SK-N-MC (cell line): ENCODE measurements around the gene TNFRSF8.

Source experiments
- DNase-seq: peaks from one replicate; pipeline ENCODE4 v3.0.0-alpha.2; 2011; ENCODE audit warnings: low read depth, low spot score
- H3K27ac ChIP-seq: fragments of 200-600 bp; sonication (generic); 2 replicates; pipeline ENCODE4 v1.5.1; 2016; ENCODE audit warnings: mixed run types
- H3K36me3 ChIP-seq: fragments of 200-600 bp; sonication (generic); 2 replicates; pipeline ENCODE4 v1.6.1; 2017; ENCODE audit warnings: antibody characterized with exemption, low read length, mixed read lengths; ENCODE audit not compliant: insufficient read depth
- H3K4me3 ChIP-seq: fragments of 200-600 bp; sonication (generic); 2 replicates; pipeline ENCODE4 v1.5.1; 2016
- H3K9ac ChIP-seq: fragments of 200-600 bp; sonication (generic); 2 replicates; pipeline ENCODE4 v1.8.0; 2017; ENCODE audit warnings: mixed run types, mixed read lengths; ENCODE audit not compliant: insufficient read length
- H3K9me3 ChIP-seq: fragments of 200-600 bp; sonication (generic); 2 replicates; pipeline ENCODE4 v1.6.1; 2017; ENCODE audit warnings: low read depth, mild to moderate bottlenecking, antibody characterized with exemption, low read length, moderate library complexity, mixed read lengths
- EZH2 ChIP-seq: fragments of 200-600 bp; sonication (generic); IDR thresholded peaks from one replicate; pipeline ENCODE4 v1.6.1; 2017; ENCODE audit warnings: antibody characterized with exemption
- FOXP2 ChIP-seq: optimal IDR thresholded peaks from 2 replicates; pipeline ENCODE3; 2011; ENCODE audit warnings: mild to moderate bottlenecking, moderate library complexity; ENCODE audit not compliant: insufficient read depth; ENCODE audit errors: extremely low read length, control extremely low read depth
- POLR2AphosphoS5 ChIP-seq: IDR thresholded peaks from 2 replicates; pipeline ENCODE4 v1.6.1; 2012; ENCODE audit warnings: mild to moderate bottlenecking, low read depth, low read length, borderline replicate concordance

The TNFRSF8 gene

DNA sequence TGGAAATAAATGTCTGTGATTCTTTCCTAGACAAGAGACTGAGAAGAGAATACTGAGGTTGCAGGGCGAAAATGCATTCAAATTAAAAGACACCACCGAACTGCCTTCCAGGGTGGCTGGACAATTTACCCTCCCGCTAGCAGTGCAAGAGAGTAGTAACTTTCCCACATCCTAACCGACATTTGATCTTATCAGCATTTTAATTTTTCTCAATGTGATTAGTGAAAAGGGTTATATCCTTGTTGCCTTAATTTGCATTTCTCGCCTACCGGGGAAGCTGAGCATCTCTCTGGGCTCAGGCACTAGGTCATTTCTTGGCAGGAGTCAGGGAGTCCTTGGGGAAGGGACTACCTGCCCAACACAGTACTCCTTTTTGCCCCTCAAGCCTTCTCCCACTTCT, 2.8 kb downstream of the TNFRSF8 start:
- no peaks in the 10 kb centered on the region for H3K9me3 ChIP-seq
- DNase-seq, result no peak
- H3K4me3 ChIP-seq, result no peak overlapping the region
- H3K27ac ChIP-seq, result no peak overlapping the region
- no peaks in the 10 kb centered on the region for H3K36me3 ChIP-seq
- TF ChIP-seq FOXP2 (no peak), POLR2AphosphoS5 (no peak), EZH2 (peak; percentile 82)
- no peak overlapping the region for H3K9ac ChIP-seq

DNA sequence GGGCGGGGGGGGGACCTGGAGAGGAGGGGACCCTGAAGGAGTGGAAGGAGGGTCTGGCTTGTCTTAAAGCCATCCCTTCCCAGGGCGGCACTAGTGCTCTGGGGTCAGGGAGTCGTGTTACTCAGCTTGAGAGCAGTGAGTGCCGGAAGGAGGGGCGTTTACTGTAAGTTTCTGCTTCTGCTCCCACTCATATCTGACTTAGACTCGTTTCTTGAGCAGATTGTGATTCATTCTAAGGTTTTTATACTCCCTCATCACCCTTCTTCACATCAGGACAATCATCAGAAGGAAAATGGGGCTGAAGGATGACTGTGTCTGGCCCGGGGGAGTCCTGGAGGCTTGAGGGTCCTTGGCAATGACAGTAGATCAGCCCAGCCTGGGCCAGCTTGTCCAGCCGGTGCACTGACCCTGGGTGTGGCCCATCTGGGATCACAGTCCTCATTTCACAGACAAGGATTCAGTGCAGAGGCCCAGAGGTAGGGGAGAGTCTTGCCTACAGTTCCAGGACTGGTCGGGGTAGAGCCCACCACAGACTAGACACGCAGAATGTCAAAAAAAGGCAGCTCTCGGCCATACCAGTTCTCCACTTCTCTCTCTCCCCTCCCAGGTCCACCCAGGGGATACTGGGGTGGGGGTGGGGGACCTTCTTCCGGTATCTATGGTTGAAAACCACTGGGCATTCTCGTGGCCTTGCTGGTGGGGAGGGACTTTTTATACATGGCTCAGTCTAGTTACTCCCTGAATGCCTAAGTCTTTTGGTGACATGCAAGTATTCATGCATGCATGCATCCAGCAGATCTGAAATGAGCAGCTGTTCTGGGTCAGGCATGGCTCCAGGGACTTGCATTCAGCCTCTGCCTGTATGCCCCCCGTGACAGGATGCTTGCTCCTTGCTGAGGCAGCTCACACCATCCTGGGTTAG, 5.1 kb downstream of the TNFRSF8 start:
- Histone ChIP-seq H3K27ac (no peak overlapping the region), H3K4me3 (no peak overlapping the region)
- DNase-seq, result no peak

DNA sequence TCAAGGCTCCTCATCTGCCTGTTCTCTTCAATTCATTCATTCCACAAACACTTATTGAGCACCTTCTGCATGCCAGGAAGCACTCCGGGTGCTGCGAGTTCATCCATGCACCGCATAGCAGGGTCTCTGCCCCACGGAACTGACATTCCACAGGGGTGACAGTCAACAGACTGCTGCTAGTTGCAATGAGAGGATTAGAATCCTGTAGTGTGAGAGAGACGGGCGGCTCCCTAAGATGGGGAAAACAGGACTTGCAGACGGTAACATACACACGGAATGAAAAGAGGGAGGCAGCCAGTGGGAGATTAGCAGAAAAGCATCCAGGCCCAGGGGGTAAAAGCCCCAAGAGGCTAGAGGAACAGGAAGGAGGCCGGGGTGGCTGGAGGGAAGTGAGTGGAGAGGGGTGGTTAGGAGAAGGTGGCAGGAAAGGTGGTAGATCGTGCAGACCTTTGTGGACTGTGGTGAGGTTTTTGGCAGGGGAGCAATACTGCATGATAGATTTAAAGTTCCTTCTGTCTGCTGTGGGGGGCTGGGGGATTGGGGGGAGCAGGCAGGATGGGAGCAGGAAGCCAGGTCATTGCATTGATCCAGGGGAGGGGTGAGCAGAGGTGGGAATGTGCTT, 6.6 kb downstream of the TNFRSF8 start:
- Histone ChIP-seq H3K36me3 (no peaks in the 10 kb centered on the region), H3K4me3 (no peak overlapping the region), H3K9ac (no peak overlapping the region), H3K27ac (no peak overlapping the region), H3K9me3 (no peaks in the 10 kb centered on the region)
- TF ChIP-seq POLR2AphosphoS5 (no peak), EZH2 (no peak), FOXP2 (no peak)
- DNase-seq, result no peak

More for the DNA sequence above, 5.1 kb downstream of the TNFRSF8 start:
- H3K36me3 ChIP-seq, result no peaks in the 10 kb centered on the region
- no peaks in the 10 kb centered on the region for H3K9me3 ChIP-seq
- no peak overlapping the region for H3K9ac ChIP-seq
- TF ChIP-seq EZH2, result no peak

DNA sequence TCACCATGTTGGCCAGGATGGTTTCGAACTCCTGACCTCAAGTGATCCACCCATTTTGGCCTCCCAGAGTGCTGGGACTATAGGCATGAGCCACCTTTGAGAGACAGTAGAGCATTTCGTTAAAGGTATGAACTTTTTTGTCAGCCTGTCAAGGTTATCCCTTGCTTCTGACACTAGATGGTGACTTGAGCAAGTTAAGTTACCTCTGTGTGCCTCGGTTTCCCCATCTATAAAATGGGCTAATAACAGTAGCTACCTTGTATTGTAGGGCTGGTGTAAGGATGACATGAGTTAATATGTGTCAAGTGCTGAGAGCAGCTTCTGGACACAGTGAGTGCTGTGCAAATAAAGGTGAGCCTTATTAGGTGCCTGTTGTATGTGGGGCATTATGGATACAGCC, 8.8 kb downstream of the TNFRSF8 start:
- no peak for TF ChIP-seq POLR2AphosphoS5
- no peak for TF ChIP-seq FOXP2
- TF ChIP-seq EZH2, result no peak
- H3K9me3 ChIP-seq, result no peaks in the 10 kb centered on the region
- H3K36me3 ChIP-seq, result no peaks in the 10 kb centered on the region
- H3K27ac ChIP-seq, result no peak overlapping the region
- no peak overlapping the region for H3K4me3 ChIP-seq
- no peak for DNase-seq
- H3K9ac ChIP-seq, result no peak overlapping the region

DNA sequence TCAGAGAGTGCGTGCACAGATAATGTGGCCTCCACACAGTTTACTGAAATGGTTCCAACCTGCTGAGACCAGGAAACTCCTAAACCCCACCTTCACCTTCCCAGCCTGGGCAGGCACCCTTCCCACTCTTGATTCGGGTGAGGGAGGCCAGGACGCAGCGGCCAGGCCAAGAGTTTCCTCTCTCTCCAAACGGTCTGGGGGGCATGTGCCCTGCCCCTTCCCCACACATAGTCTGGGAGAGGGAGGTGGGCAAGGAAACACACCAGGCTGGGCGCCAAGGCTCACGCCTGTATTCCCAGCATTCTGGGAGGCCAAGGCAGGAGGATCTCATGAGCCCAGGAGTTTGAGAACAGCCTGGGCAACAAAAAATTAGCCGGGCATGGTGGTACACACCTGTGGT, 9.6 kb downstream of the TNFRSF8 start:
- Histone ChIP-seq H3K36me3 (no peaks in the 10 kb centered on the region), H3K27ac (no peak overlapping the region), H3K9ac (no peak overlapping the region), H3K4me3 (no peak overlapping the region), H3K9me3 (no peaks in the 10 kb centered on the region)
- DNase-seq, result no peak
- TF ChIP-seq FOXP2 (no peak), EZH2 (no peak), POLR2AphosphoS5 (no peak)

DNA sequence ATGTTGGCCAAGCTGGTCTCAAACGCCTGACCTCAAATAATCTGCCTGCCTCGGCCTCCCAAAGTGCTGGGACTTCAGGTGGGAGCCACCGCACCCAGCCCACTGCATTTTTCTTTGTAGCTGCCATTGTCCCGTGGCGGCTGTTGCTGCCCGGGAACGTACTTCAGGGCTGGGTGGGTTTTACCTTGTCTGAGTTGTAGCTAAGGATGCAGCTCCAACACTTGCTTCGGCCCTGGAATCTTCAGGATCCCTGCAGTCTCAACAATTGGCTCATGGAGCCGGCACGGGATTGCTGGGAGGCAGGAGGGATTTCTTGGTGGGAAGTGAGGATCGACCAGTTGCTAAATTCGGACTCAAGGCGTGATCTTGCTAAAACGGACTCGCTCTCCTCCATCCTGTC, 10.7 kb downstream of the TNFRSF8 start:
- Histone ChIP-seq H3K4me3 (no peak overlapping the region), H3K9ac (no peak overlapping the region), H3K36me3 (no peaks in the 10 kb centered on the region), H3K9me3 (no peaks in the 10 kb centered on the region), H3K27ac (no peak overlapping the region)
- TF ChIP-seq EZH2 (no peak), FOXP2 (no peak), POLR2AphosphoS5 (no peak)
- DNase-seq, result no peak

DNA sequence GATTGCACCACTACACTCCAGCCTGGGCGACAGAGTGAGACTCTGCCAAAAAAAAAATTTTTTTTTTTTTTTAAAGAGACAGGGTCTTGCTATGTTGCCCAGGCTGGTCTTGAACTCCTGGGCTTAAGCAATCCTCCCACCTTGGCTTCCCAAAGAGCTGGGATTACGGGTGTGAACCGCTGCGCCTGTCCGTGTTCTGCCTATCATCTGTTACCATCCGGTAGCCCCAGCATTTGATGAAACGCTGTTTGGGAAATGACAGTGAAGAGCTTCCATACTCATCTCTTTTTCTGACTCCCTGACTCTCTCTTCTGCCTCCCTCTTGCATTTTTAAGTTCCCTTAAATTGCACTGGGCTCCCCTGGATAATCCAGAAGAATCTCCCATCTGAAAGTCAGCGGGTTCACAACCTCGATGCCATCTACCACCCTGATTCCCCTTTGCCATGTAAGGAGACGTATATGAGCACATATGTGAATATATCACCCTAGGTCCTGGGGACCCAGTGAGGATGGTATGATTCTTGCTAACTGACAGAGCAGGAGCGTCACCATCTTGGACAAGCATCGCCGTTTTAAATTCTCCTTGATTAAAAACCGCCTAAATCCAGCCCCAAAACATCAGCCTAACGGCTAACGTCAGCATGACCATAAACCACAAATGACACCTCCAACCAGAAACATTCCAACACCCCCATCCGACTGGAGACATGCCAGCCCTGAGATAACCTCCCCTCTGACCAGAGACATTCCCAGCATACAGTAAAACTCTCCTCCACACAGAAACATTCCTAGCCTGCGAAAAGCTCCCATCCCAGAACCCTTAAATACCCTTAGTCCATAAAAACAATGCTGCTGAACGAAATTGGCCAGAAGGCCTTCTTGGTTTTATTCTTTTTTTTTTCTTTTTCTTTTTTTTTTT, 12.4 kb downstream of the TNFRSF8 start:
- Histone ChIP-seq H3K9ac (no peak overlapping the region), H3K4me3 (no peak overlapping the region), H3K27ac (no peak overlapping the region), H3K9me3 (no peaks in the 10 kb centered on the region), H3K36me3 (no peaks in the 10 kb centered on the region)
- TF ChIP-seq FOXP2 (no peak), POLR2AphosphoS5 (no peak), EZH2 (no peak)
- DNase-seq, result no peak

DNA sequence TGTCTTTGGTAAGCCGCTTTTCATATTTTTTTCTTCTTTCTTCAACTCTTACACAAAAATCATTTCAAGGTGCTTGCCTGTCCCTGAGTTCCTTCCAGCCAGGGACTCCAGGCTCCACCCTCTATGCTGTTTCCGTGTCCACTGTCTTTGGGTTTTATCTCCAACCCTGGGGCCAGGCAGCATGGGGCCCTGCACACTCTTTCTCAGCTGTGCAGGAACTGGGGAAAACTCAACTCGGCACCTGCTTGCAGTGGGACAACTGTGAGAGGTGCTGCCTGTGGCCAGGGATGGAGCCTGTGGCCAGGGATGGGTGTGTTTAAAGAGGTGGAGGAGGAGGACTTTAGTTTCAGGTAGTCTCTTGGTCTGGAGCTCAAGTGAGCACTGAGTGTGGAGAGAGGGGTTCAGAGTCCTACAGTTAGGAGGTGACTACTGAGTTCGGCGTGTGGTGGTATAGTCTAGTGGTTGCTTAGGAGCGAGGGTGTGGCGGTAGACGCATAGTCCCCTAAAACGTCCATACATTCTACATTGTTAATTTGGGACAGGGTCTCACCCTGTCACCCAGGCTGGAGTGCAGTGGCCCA, 13.4 kb downstream of the TNFRSF8 start:
- Histone ChIP-seq H3K27ac (no peak overlapping the region), H3K36me3 (no peaks in the 10 kb centered on the region), H3K9me3 (no peaks in the 10 kb centered on the region), H3K9ac (no peak overlapping the region), H3K4me3 (no peak overlapping the region)
- no peak for TF ChIP-seq POLR2AphosphoS5
- no peak for DNase-seq
